ES-I3 (cell line): ENCODE results near the gene PHACTR3.

Source experiments
- H3K36me3 ChIP-seq: 2 replicates; pipeline ENCODE4 v1.6.1; 2013; ENCODE audit warnings: mild to moderate bottlenecking, low read length, control low read depth, moderate library complexity; ENCODE audit not compliant: insufficient read depth
- H3K4me1 ChIP-seq: 2 replicates; pipeline ENCODE4 v1.6.1; 2013; ENCODE audit warnings: mild to moderate bottlenecking, control low read depth, low read length; ENCODE audit not compliant: insufficient read depth
- H3K9ac ChIP-seq: 2 replicates; pipeline ENCODE4 v1.6.1; 2013; ENCODE audit warnings: low read depth, mild to moderate bottlenecking, low read length, moderate library complexity
- H3K9me3 ChIP-seq: 2 replicates; pipeline ENCODE4 v1.6.1; 2013; ENCODE audit warnings: mild to moderate bottlenecking, low read length, moderate library complexity; ENCODE audit not compliant: control insufficient read depth, insufficient read depth

Gene PHACTR3

DNA sequence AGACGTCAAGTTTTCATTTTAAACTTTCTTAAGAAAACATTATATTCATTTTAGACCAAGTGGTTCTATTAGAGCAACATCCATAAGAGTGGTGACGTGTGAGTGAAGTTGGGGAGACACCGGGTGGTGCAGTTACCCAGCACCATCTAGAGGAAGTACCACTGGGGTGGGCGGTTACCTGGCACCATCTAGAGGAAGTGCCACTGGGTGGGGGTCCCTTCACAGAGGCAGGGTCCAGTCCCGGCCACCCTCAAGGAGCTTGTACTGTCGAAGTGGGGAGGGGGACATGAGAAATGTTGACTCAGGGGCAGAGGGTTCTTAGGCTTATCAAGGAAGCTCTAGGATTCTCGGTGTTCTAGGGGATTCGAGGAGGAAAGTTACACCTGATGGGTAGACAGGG is 26.2 kb downstream of the PHACTR3 start:
- H3K36me3 ChIP-seq: no peaks in the 10 kb centered on the region
- H3K4me1 ChIP-seq: no peaks in the 10 kb centered on the region
- no peak overlapping the region for H3K9ac ChIP-seq
- no peaks in the 10 kb centered on the region for H3K9me3 ChIP-seq

- no peaks in the 10 kb centered on the region for H3K9me3 ChIP-seq
- no peak overlapping the region for H3K9ac ChIP-seq
These were observed 27.6 kb downstream of the PHACTR3 start for GRCh38 chr20:59631751-59632540.

GRCh38 chr20:59632541-59633113 is 28.3 kb downstream of the PHACTR3 start:
- Histone ChIP-seq H3K9me3 (no peaks in the 10 kb centered on the region), H3K36me3 (no peaks in the 10 kb centered on the region), H3K4me1 (no peaks in the 10 kb centered on the region), H3K9ac (no peak overlapping the region)

More at GRCh38 chr20:59631751-59632540, 27.6 kb downstream of the PHACTR3 start:
- no peaks in the 10 kb centered on the region for H3K36me3 ChIP-seq
- no peaks in the 10 kb centered on the region for H3K4me1 ChIP-seq

GRCh38 chr20:59633656-59634251 is 29.4 kb downstream of the PHACTR3 start:
- Histone ChIP-seq H3K36me3 (no peaks in the 10 kb centered on the region), H3K4me1 (no peaks in the 10 kb centered on the region), H3K9me3 (no peaks in the 10 kb centered on the region), H3K9ac (no peak overlapping the region)

- Histone ChIP-seq H3K9me3 (no peaks in the 10 kb centered on the region), H3K36me3 (no peaks in the 10 kb centered on the region), H3K4me1 (no peaks in the 10 kb centered on the region), H3K9ac (no peak overlapping the region)
These were observed 30.2 kb downstream of the PHACTR3 start for GRCh38 chr20:59634435-59635005.

DNA sequence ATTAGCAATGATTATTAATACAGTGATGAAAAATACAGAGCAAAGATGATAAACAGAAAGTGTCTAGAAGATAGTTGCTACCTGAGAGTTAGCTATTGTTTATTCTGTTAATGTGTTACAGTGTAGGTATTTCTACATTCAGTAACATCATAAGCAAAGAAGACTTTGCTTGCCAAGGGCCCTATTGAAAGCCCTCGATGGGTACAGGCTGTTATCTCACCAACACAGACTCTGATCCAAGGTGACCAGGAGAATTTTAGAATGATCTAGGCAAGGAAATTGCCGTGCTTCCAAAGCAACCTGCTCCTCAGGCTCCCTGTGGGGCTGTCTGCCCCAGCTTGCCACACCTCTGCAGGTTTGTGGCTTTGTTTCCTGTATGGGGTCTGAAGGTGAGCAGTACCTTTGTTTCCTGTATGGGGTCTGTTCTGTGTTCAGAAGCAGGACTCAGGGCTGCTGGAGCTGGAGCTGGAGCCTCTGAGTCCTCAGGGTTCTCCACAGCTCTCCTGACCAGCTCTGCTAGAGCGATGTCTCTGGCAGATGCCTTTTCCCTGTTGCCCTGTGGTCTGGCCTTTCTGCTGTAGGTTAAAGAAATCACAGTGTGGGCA is 32.5 kb downstream of the PHACTR3 start:
- Histone ChIP-seq H3K9me3 (no peaks in the 10 kb centered on the region), H3K4me1 (no peaks in the 10 kb centered on the region), H3K9ac (no peak overlapping the region), H3K36me3 (no peaks in the 10 kb centered on the region)

DNA sequence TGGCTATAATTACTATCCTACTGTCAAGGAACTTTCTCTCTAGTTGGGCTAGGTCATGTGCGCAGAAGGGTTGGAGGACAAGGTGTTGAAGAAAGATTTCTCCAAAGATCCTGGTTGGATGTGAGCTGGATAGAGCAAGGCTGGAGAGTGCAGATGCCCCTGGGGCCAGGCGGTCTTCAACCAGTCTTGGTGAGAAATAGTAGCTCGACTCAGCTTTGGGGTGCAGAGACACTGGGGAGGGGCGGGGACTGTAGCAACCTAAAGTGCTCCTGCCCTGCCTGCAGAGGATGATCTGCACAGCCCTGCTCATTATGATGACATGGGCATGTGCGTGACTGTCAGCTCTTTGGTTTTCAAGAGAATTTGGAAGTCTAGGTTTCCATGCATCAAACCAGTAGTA is 35.9 kb downstream of the PHACTR3 start:
- H3K9ac ChIP-seq: no peak overlapping the region
- H3K4me1 ChIP-seq: no peaks in the 10 kb centered on the region
- H3K9me3 ChIP-seq: no peaks in the 10 kb centered on the region
- no peaks in the 10 kb centered on the region for H3K36me3 ChIP-seq

DNA sequence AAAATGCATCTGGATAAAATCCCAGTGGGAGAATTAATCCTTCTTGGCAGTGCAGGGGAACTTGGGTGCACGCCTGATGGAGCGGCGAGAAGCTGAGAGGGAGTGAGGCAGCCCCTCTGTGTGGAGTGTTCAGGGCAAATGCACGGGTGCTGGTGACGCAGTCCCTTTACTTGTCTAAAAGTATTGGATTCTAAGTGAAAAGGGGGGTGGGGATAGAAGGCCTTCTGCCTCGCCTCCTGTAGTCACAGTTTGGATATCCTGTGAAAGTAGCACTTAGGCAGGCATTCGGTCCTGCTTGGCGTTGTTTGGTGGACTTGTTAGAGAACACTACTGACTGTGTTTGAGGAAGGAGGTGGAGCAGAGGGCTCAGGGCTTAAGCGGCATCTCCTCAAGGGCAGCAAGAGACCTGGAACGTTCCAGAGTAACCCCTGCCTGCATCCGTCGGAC is 39.3 kb downstream of the PHACTR3 start:
- Histone ChIP-seq H3K4me1 (no peaks in the 10 kb centered on the region), H3K9me3 (no peaks in the 10 kb centered on the region), H3K9ac (no peak overlapping the region), H3K36me3 (no peaks in the 10 kb centered on the region)

GRCh38 chr20:59644371-59644939 is 40.1 kb downstream of the PHACTR3 start:
- no peaks in the 10 kb centered on the region for H3K36me3 ChIP-seq
- H3K9me3 ChIP-seq: no peaks in the 10 kb centered on the region
- H3K9ac ChIP-seq: no peak overlapping the region
- no peaks in the 10 kb centered on the region for H3K4me1 ChIP-seq

GRCh38 chr20:59645271-59645670 is 40.9 kb downstream of the PHACTR3 start:
- no peak overlapping the region for H3K9ac ChIP-seq
- no peaks in the 10 kb centered on the region for H3K4me1 ChIP-seq
- no peaks in the 10 kb centered on the region for H3K36me3 ChIP-seq
- H3K9me3 ChIP-seq: no peaks in the 10 kb centered on the region

GRCh38 chr20:59645761-59646171 is 41.4 kb downstream of the PHACTR3 start:
- no peaks in the 10 kb centered on the region for H3K36me3 ChIP-seq
- no peak overlapping the region for H3K9ac ChIP-seq
- H3K9me3 ChIP-seq: no peaks in the 10 kb centered on the region
- no peaks in the 10 kb centered on the region for H3K4me1 ChIP-seq

- Histone ChIP-seq H3K9ac (no peak overlapping the region), H3K4me1 (no peaks in the 10 kb centered on the region), H3K36me3 (no peaks in the 10 kb centered on the region), H3K9me3 (no peaks in the 10 kb centered on the region)
These were observed 42.1 kb downstream of the PHACTR3 start for GRCh38 chr20:59646487-59646886.

GRCh38 chr20:59647271-59647670 is 42.9 kb downstream of the PHACTR3 start:
- H3K36me3 ChIP-seq: no peaks in the 10 kb centered on the region
- H3K4me1 ChIP-seq: no peaks in the 10 kb centered on the region
- no peak overlapping the region for H3K9ac ChIP-seq
- no peaks in the 10 kb centered on the region for H3K9me3 ChIP-seq

DNA sequence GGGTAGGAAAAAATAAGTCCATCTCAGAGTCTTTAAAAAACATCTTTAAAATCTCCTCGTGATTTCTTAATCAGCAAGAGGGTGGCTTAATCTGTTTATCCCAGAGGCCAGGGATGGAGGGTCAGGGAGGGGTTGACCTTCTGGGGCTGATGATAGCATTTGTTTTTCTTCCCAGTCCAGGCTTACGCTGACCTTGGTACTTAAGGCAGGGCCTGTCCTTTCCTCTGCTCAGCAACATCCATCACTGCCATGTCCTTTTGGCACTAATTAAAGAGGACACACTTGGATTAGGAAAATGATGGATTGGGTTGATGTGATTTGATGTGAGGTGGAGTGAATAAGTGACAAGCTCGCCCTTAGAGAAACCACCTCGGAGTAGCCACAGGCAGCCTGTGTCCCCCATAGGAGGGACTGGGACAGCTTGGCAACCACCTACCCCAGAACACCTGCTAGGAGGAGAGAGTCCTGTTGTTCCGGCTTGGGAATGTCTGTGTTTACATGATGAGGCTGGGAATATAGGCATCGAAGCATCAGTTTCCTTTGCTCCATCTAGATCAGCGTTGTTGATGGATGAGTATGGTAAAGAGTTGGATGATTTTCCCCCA is 44.2 kb downstream of the PHACTR3 start:
- Histone ChIP-seq H3K36me3 (no peaks in the 10 kb centered on the region), H3K4me1 (no peaks in the 10 kb centered on the region), H3K9ac (no peak overlapping the region), H3K9me3 (no peaks in the 10 kb centered on the region)
